GM18519 (cell line): ENCODE results near the gene ZSWIM4.
"Not testable (repeated sequence)": the region's sequence is repeated elsewhere in the genome, so short reads cannot be mapped to it uniquely, and the experiment has no call there.

Experiments used
- ATAC-seq: cut with Tn5 transposase; IDR thresholded peaks from one replicate; pipeline ENCODE4 v1.9.1; 2021; ENCODE audit warnings: mild to moderate bottlenecking, moderate library complexity; ENCODE audit not compliant: unreplicated experiment, low FRiP score

The ZSWIM4 gene

GRCh38 chr19:13774217-13775191 lies 20.7 kb upstream of the ZSWIM4 start, which contains the start of gene C19orf53:
TSS of gene C19orf53 (plus strand) at chr19:13774456. CDS start at chr19:13774478, 22 bp downstream.
- ATAC-seq: peak; percentile 75

DNA sequence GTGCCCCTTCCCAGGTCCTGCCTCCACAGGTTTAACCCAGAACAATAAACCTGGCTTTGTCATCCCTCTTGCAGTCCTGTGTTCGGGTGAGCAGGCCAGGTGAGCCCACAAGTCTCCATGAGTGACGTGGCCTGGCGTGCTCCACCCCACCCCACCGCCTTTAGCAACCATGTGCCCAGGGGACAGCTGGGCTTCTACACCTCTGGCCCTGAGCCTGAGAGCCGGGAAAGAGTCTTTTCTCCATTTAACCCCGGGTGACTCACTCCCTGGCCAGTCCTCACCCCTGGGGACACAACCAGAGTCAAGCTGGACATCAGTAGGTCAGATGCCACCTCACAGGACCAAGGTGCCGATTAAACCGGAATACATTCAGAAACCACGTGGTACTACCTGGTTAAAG lies 16.8 kb upstream of the ZSWIM4 start:
- ATAC-seq: no peak

- ATAC-seq: no peak
These were observed 16.4 kb upstream of the ZSWIM4 start for GRCh38 chr19:13778847-13779246.

- not testable (repeated sequence) for ATAC-seq
These were observed 15.4 kb upstream of the ZSWIM4 start for GRCh38 chr19:13779794-13780193.

- ATAC-seq: no peak
These were observed 13.7 kb upstream of the ZSWIM4 start for GRCh38 chr19:13781547-13781946.

DNA sequence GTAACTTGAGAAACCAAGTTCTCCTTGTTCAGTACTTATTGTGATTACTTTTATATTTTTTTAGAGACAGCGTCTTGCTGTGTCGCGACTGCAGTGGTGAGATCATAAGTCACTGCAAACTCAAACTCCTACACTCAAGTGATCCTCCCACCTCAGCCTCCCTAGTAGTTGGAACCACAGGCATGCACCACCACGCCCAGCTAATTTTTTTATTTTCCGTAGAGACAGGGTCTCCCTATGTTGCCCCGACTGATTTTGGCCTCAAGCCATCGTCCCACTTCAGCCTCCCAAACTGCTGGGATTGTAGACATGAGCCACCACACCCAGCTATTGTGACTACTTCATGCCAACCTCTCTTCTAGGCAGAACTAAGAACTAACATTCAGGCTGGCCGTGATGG lies 12.7 kb upstream of the ZSWIM4 start:
- no peak for ATAC-seq

GRCh38 chr19:13783565-13784500 lies 11.4 kb upstream of the ZSWIM4 start:
- ATAC-seq: no peak

DNA sequence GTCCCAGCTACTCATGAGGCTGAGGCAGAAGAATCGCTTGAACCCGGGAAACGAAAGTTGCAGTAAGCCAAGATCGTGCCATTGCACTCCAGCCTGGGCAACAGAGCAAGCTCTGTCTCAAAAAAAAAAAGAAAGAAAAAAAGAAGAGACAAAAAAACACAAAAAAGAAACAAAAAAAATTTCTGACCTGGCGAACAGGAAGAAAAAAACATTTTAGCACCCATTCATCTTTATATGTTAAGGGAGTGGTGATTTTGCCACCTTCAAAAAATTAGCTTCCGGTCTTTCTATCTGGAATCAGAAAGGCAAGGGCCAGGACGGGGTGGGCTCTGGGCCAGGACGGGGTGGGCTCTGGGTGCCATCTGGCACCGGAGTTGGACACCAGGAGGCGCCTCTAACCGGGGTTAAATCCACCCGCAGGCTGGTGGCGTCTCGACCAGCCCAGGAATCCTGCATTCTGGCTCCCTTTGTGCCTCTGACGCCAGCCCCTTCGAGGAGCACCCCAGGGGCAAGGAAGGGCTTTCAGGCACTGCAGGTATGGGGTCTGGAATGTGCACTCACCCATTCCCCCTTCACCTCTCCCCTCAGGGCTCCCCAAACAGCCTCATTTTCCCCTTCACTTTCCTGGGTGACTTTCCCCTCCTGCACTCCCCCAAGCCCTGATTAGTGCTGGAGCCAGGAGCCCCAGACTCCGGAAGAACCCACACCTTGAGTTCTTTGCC lies 10.4 kb upstream of the ZSWIM4 start:
- ATAC-seq: no peak

GRCh38 chr19:13788991-13789390 lies 6.3 kb upstream of the ZSWIM4 start:
- no peak for ATAC-seq

GRCh38 chr19:13790354-13790753 lies 4.9 kb upstream of the ZSWIM4 start:
- no peak for ATAC-seq

DNA sequence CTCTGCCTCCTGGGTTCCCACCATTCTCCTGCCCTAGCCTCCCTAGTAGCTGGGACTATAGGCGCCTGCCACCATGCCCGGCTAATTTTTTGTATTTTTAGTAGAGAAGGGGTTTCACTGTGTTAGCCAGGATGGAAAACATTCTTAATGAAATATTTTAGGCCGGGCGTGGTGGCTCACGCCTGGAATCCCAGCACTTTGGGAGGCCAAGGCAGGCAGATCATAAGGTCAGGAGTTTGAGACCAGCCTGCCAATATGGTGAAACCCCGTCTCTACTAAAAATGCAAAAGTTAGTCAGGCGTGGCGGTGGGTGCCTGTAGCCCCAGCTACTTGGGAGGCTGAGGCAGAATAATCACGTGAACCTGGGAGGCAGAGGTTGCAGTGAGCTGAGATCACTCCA lies 1.9 kb upstream of the ZSWIM4 start:
- ATAC-seq: not testable (repeated sequence)

- ATAC-seq: no peak
These were observed 866 bp upstream of the ZSWIM4 start for GRCh38 chr19:13794398-13794756.

GRCh38 chr19:13795595-13796300 lies 505 bp downstream of the ZSWIM4 start:
- ATAC-seq: peak; percentile 27

GRCh38 chr19:13796301-13797057 lies 1.2 kb downstream of the ZSWIM4 start:
- no peak for ATAC-seq

DNA sequence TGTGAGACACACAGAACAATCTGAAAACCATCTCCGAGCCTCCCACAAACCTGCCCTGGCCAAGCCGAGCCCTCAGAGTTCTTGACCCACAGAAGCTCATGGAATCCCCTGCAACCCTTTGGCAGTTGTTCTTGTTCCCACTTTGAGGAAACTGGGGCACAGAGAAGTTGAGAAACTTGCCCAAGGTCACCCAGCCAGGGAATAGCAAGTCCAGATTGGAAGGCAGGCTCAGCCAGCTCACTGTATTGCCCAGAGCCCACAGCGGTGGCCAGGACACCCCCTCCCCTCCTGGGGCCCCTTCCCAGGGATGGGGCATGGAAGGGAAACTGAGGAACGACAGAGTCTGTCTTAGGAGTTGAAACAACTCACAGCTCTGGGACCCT lies 1.8 kb downstream of the ZSWIM4 start:
- no peak for ATAC-seq

DNA sequence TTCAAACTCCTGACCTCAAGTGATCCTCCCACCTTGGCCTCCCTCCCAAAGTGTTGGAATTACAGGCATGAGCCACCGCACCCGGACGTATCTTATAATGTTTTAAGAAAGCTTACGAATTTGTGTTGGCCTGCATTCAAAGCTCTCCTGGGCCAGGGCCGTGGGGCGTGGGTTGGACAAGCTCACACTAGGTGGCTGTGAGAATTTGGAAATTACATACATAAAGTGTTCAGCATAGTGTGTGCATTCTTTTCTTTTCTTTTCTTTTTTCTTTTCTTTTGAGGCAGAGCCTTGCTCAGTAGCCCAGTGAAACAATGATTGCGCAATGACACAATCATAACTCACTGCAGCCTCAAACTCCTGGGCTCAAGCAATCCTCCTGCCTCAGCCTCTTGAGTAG lies 2.6 kb downstream of the ZSWIM4 start:
- ATAC-seq: no peak

- no peak for ATAC-seq
These were observed 4.4 kb downstream of the ZSWIM4 start for GRCh38 chr19:13799669-13800068.

- ATAC-seq: no peak
These were observed 7.8 kb downstream of the ZSWIM4 start for GRCh38 chr19:13803038-13803437.
